K562 (cell line): Measurements from ENCODE around the gene GLIS1. TPM values are rescaled to one million over a fixed set of nuclear protein-coding genes. Genes with fewer than 3 reads are reported as not detected.

Experiments used
- ATAC-seq: fragments of 200-7000 bp; cut with Tn5 transposase; 3 replicates; pipeline ENCODE4 v1.9.1; 2020; ENCODE audit warnings: moderate library complexity
- BruUV-seq: library from RNA; stranded (reverse); fragments of 400-500 nt; replicated peaks from 2 replicates; lab custom pipeline; 2021; lab: Mats Ljungman, UMichigan
- CTCF ChIA-PET: fragments of 300-600 bp; formaldehyde crosslinking; extraction: SDS; loops from one replicate; lab custom pipeline; 2021; ENCODE audit warnings: low intra/inter-chr PET ratio; lab: Yijun Ruan, JAX
- POLR2A ChIA-PET: fragments of 300-600, 350-650 bp; sonication (Branson Sonifier 250); formaldehyde crosslinking; extraction: SDS; loops from one replicate; lab custom pipeline; 2021; ENCODE audit warnings: antibody characterized with exemption, inconsistent platforms; lab: Yijun Ruan, JAX
- DNase-seq, 4 experiments: peaks; one replicate each; pipeline versions ENCODE4 v3.0.0 to v3.0.0-alpha.2; 2011 to 2018; ENCODE audit warnings: low spot score in 3 of 4, mixed read lengths in 3 of 4; ENCODE audit errors: extremely low read depth in 1 of 4
- FAIRE-seq: peaks from 2 replicates; lab custom pipeline; 2011; peaks lifted over from hg19 to GRCh38; lab: Jason Lieb, UNC
- H2AFZ ChIP-seq: 2 replicates; pipeline ENCODE4 v1.6.0; 2011; ENCODE audit warnings: low read depth, low read length, control low read depth, inconsistent platforms
- H3K27ac ChIP-seq: fragments of 200-600 bp; 3 replicates; pipeline ENCODE4 v1.8.0; 2011; ENCODE audit warnings: low read depth, mild to moderate bottlenecking, control low read depth, inconsistent platforms, low read length, moderate library complexity, mixed read lengths; ENCODE audit errors: extremely low read depth
- H3K27me3 ChIP-seq, 2 experiments: fragments of 300-600 bp in 1 of 2; 2 replicates in 1 of 2; 3 replicates in 1 of 2; pipeline versions ENCODE4 v1.6.0 to v1.8.0; 2011; ENCODE audit warnings: inconsistent platforms in 2 of 2, low read length in 2 of 2, mild to moderate bottlenecking in 1 of 2, mixed read lengths in 1 of 2, moderate library complexity in 1 of 2; ENCODE audit not compliant: control insufficient read depth in 2 of 2, insufficient read depth in 2 of 2
- H3K36me3 ChIP-seq: fragments of 300-600 bp; 3 replicates; pipeline ENCODE4 v1.8.0; 2011; ENCODE audit warnings: mild to moderate bottlenecking, low read length, inconsistent platforms; ENCODE audit not compliant: control insufficient read depth, insufficient read depth
- H3K4me1 ChIP-seq, 2 experiments: fragments of 200-600 bp in 1 of 2; replicated peaks in 1 of 2; 2 replicates in 1 of 2; 3 replicates in 1 of 2; pipeline versions ENCODE4 v1.5.1 to v1.8.0; 2011; ENCODE audit warnings: inconsistent platforms in 2 of 2, low read length in 2 of 2, mild to moderate bottlenecking in 1 of 2, mixed read lengths in 1 of 2, moderate library complexity in 1 of 2; ENCODE audit not compliant: control insufficient read depth in 2 of 2, insufficient read depth in 2 of 2
- H3K4me2 ChIP-seq: 2 replicates; pipeline ENCODE4 v1.6.1; 2011; ENCODE audit warnings: low read length, control low read depth, inconsistent platforms, mixed read lengths; ENCODE audit not compliant: insufficient read depth
- H3K4me3 ChIP-seq: fragments of 200-600 bp; sonication (generic), shearing (Covaris generic); 2 replicates; pipeline ENCODE4 v1.5.1; 2016; ENCODE audit warnings: control low read depth, inconsistent platforms
- H3K79me2 ChIP-seq: fragments of 200-600 bp; 3 replicates; pipeline ENCODE4 v1.8.0; 2011; ENCODE audit warnings: low read length, inconsistent platforms; ENCODE audit not compliant: control insufficient read depth, insufficient read depth
- H3K9ac ChIP-seq, 2 experiments: 2 replicates each; pipeline versions ENCODE4 v1.6.0 to v1.6.1; 2011; ENCODE audit warnings: low read depth in 2 of 2, low read length in 2 of 2, control low read depth in 1 of 2, inconsistent platforms in 1 of 2, mild to moderate bottlenecking in 1 of 2, mixed read lengths in 1 of 2; ENCODE audit not compliant: insufficient read depth in 1 of 2
- H3K9me1 ChIP-seq: one replicate; pipeline ENCODE4 v1.6.0; 2011; ENCODE audit warnings: inconsistent platforms, mild to moderate bottlenecking, low read length, moderate library complexity; ENCODE audit not compliant: control insufficient read depth, insufficient read depth
- H3K9me3 ChIP-seq: replicated peaks from 2 replicates; pipeline ENCODE4 v1.5.1; 2011; ENCODE audit warnings: low read depth, low read length, inconsistent platforms; ENCODE audit not compliant: control insufficient read depth, insufficient read depth
- H4K20me1 ChIP-seq: replicated peaks from 2 replicates; pipeline ENCODE4 v1.6.1; 2011; ENCODE audit warnings: low read length, inconsistent platforms, mixed read lengths; ENCODE audit not compliant: control insufficient read depth, insufficient read depth
- BCOR ChIP-seq: fragments of 450-650 bp; IDR thresholded peaks from 2 replicates; pipeline ENCODE4 v1.6.1; 2016
- BRCA1 ChIP-seq, 2 experiments: fragments of 450-650 bp in 1 of 2; sonication (generic) in 1 of 2; formaldehyde crosslinking in 1 of 2; IDR thresholded peaks; 2 replicates each; pipeline versions ENCODE4 v1.5.0 to v1.6.1; 2017 to 2020; ENCODE audit warnings: mild to moderate bottlenecking in 1 of 2, missing genetic modification reagents in 1 of 2
- CC2D1A ChIP-seq: fragments of 450-650 bp; IDR thresholded peaks from 2 replicates; pipeline ENCODE4 v1.6.1; 2017; ENCODE audit warnings: mild to moderate bottlenecking
- CCNT2 ChIP-seq: IDR thresholded peaks from 2 replicates; pipeline ENCODE4 v1.6.1; 2011; ENCODE audit warnings: borderline replicate concordance, low read depth, mild to moderate bottlenecking, moderate library complexity, mixed read lengths, low read length; ENCODE audit not compliant: insufficient read length; ENCODE audit errors: extremely low read depth
- NR1H2 ChIP-seq: sonication (generic); formaldehyde crosslinking; IDR thresholded peaks from 2 replicates; pipeline ENCODE4 v1.4.0; 2020; ENCODE audit warnings: mild to moderate bottlenecking, missing genetic modification reagents
- PRMT5 ChIP-seq: sonication (generic); formaldehyde crosslinking; IDR thresholded peaks from 2 replicates; pipeline ENCODE4 v1.5.0; 2020; ENCODE audit warnings: missing genetic modification reagents
- SAFB ChIP-seq: fragments of 200-400 bp; formaldehyde crosslinking; IDR thresholded peaks from 2 replicates; pipeline ENCODE4 v1.6.1; 2017; ENCODE audit warnings: low read depth, low read length, borderline replicate concordance
- SAP30 ChIP-seq: fragments of 200-600 bp; sonication (generic); IDR thresholded peaks from 2 replicates; pipeline ENCODE4 v1.6.1; 2012; ENCODE audit warnings: borderline replicate concordance, low read depth, mild to moderate bottlenecking, moderate library complexity, low read length, control low read depth, inconsistent platforms; ENCODE audit not compliant: insufficient read depth, poor library complexity, severe bottlenecking
- SIN3B ChIP-seq: fragments of 450-650 bp; IDR thresholded peaks from 2 replicates; pipeline ENCODE4 v1.6.1; 2017; ENCODE audit warnings: low read depth, mild to moderate bottlenecking, moderate library complexity
- TAL1 ChIP-seq: fragments of 450-650 bp; IDR thresholded peaks from 2 replicates; pipeline ENCODE4 v1.6.1; 2016; ENCODE audit warnings: mild to moderate bottlenecking
- XRCC4 ChIP-seq: IDR thresholded peaks from one replicate; pipeline ENCODE4 v1.6.1; 2011; ENCODE audit not compliant: insufficient read depth, insufficient read length; ENCODE audit errors: extremely low read depth
- ZNF217 ChIP-seq: sonication (generic); formaldehyde crosslinking; IDR thresholded peaks from 2 replicates; pipeline ENCODE4 v1.8.0; 2022; ENCODE audit warnings: mild to moderate bottlenecking, missing genetic modification reagents
- ZNF398 ChIP-seq: fragments of 250-450 bp; sonication (Bioruptor Pico); IDR thresholded peaks from 2 replicates; pipeline ENCODE4 v1.8.0; 2021; ENCODE audit warnings: moderate library complexity, mild to moderate bottlenecking, inconsistent platforms
- ZNF644 ChIP-seq: fragments of 200-800 bp; sonication (Bioruptor generic); IDR thresholded peaks from 2 replicates; pipeline ENCODE4 v1.6.1; 2016; ENCODE audit warnings: low read depth, missing genetic modification characterization, missing compliant biosample characterization
- ZNF717 ChIP-seq: fragments of 250-450 bp; sonication (Bioruptor Pico); IDR thresholded peaks from 2 replicates; pipeline ENCODE4 v1.5.0; 2021
- WGBS: fragments of 100-300 bp; shearing (Covaris generic); methylation state at CpG from one replicate; pipeline ENCODE4 v1.1.6; 2016; ENCODE audit warnings: low coverage, mixed read lengths; ENCODE audit not compliant: insufficient coverage; ENCODE audit errors: missing lambda C conversion rate; 5-methylcytosine and 5-hydroxymethylcytosine counted together
- in situ Hi-C: fragments of 300-500 bp; cut with MboI; formaldehyde crosslinking; loops from 4 replicates; pipeline ENCODE4 v1.15.0; 2018; ENCODE audit warnings: inconsistent platforms, mixed read lengths
- intact Hi-C: fragments of 100-400 bp; cut with micrococcal nuclease; formaldehyde crosslinking; loops from 2 replicates; pipeline ENCODE4 v1.14.2; 2022
- polyA plus RNA-seq, 8 experiments: library from polyadenylated mRNA; depleted of rRNA in 4 of 8; stranded (reverse) in 5 of 8; unstranded in 3 of 8; fragments of >200 nt; fragmentation: Nextera tagmentation in 2 of 8; fragmentation: Illumina TruSeq in 1 of 8; extraction: Ambion mirVana in 2 of 8; extraction: Trizol in 1 of 8; gene quantifications; 2 replicates each; pipeline versions ENCODE4 v1.2.1 to v1.2.3, GENCODE V29; 2011 to 2014; ENCODE audit warnings: inconsistent platforms in 1 of 8, missing spikeins in 1 of 8
- total RNA-seq, 7 experiments: library from RNA; depleted of rRNA in 6 of 7; stranded (reverse); fragments of >200 nt in 6 of 7; fragmentation: Illumina TruSeq in 2 of 7; extraction: Trizol in 2 of 7; gene quantifications; 2 replicates each; pipeline versions ENCODE4 v1.2.1 to v1.2.3, GENCODE V29; 2011 to 2021; ENCODE audit warnings: low replicate concordance in 1 of 7

Gene GLIS1
- total and polyA plus RNA-seq, 9 of the 15 experiments (the other 6 are each of a cell fraction or from before 2014, with no cell fraction given), result not detected

GRCh38 chr1:53483170-53483569 is 255.8 kb downstream of the GLIS1 start:
- DNase-seq (no peak), FAIRE-seq (no peak), ATAC-seq (no peak)
- intact Hi-C loops, result loop anchor here (10.0 kb wide), 1 partner anchor 462 kb away; the partner anchor contains the start of genes IFT25 and LRRC42
- WGBS, result 1% methylated on average over 9 of the region's 9 CpGs
- peaks cover 33 to 82% of the 10 kb centered on the region in 2 experiments for H3K27me3 ChIP-seq
- H4K20me1 ChIP-seq, result peaks cover 9% of the 10 kb centered on the region
- no peak overlapping the region for H2AFZ ChIP-seq
- H3K79me2 ChIP-seq, result no peaks in the 10 kb centered on the region
- no peak overlapping the region for H3K4me2 ChIP-seq
- ChIA-PET POLR2A (interaction anchor here (0.6 to 1.0 kb wide), 2 partner anchors 18 to 151 kb away, joined by 3 read pairs; no protein-coding TSS in a partner anchor), CTCF (no interaction called here)
- H3K4me1 ChIP-seq, result peaks cover 0 to 4% of the 10 kb centered on the region in 2 experiments; a peak in 1 of 5 replicates
- no peak overlapping the region for H3K4me3 ChIP-seq
- BruUV-seq, result no TSS peak
- H3K9me1 ChIP-seq, result no peaks in the 10 kb centered on the region
- in situ Hi-C loops, result no loop called here
- no peak overlapping the region for H3K27ac ChIP-seq
- TF ChIP-seq XRCC4 (no peak), SAFB (no peak), BRCA1 (IDR thresholded peaks at IDR 0.05) (no peak), BRCA1 (CRISPR knock-in tag; IDR thresholded peaks at IDR 0.05) (no peak), ZNF398 (CRISPR knock-in tag) (no peak), CCNT2 (no peak), ZNF217 (CRISPR knock-in tag) (no peak), PRMT5 (no peak), SIN3B (no peak), ZNF644 (tag) (no peak), CC2D1A (no peak), NR1H2 (CRISPR knock-in tag) (no peak), ZNF717 (CRISPR knock-in tag) (no peak), BCOR (no peak), TAL1 (no peak), SAP30 (no peak)
- H3K9me3 ChIP-seq, result no peaks in the 10 kb centered on the region
- no peaks in the 10 kb centered on the region for H3K36me3 ChIP-seq
- no peak overlapping the region for H3K9ac ChIP-seq
